GM18868 (cell line): ENCODE data around the gene SRGAP1.

ENCODE experiments used
- ATAC-seq: cut with Tn5 transposase; IDR thresholded peaks from one replicate; pipeline ENCODE4 v1.9.1; 2021; ENCODE audit warnings: mild to moderate bottlenecking, moderate library complexity; ENCODE audit not compliant: unreplicated experiment

SRGAP1 gene

DNA sequence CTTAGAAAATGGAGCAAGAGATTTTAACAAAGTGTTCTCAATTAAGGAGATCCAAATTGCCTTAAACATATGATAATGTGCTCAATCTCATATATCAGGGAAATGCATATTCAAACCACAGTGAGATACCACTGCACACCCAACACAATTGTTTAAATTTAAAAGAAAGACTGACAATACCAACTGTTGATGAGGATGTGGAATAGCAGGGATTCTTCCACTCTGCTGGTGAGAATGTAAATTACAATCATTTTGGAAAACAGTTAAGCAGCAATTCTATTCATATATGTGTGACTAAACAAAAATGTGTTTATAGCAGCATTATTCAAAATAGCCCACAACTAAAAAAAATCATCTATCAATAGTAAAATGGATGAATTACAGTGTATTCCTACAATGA, 233.4 kb downstream of the SRGAP1 start:
- ATAC-seq = no peak

DNA sequence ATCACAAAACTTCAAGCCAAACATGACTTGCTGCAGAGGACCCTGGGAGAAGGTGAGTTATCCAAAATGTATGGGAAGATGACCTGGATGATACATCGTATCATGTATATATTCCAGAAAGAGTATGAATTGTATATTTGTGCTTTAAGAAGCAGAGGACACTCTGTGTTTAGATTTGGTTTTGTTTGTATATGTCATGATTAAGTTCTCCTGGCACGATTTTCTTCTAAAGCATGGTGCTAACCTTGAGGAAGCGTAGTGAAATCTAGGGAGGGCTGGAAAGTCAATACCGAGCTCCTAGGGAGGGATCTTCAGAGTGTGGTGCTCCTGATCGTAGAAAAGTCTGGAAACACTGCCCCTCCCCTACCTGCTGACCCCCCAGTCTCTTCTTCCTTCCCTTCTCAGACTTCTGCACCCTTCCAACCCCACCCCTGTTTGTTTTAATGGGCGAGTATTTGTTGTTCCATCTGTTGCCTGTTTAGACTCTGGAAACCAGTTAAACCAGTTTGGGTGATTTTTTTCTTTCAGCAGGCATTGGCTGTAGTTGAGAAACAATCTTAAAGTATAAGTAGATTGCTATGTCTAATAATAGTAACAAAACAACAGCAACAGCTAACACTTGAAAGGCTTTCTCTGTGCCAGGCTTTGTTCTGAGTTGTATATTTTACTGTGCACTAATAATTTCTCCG, 236.0 kb downstream of the SRGAP1 start:
- no peak for ATAC-seq

DNA sequence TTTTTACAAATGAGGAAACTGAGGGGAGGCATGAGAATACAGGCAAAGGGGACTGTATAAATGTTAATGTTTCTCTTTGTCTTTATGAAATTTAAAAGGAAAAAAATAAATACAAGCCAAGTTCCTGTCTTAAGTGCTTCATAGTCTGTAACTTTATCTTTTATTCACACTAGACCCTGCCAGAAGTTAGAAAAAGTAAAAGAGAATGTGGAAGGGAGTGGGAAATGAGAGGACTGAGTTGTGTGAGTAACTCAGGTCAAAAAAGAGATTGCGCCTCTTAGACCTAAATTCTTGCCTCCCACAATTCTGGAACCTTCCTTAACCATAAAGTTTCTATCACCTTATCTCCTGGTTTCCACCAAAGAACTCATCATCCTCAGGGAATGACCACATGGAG, 236.5 kb downstream of the SRGAP1 start:
- ATAC-seq = no peak

GRCh38 chr12:64082116-64082515, 237.6 kb downstream of the SRGAP1 start:
- ATAC-seq = no peak

DNA sequence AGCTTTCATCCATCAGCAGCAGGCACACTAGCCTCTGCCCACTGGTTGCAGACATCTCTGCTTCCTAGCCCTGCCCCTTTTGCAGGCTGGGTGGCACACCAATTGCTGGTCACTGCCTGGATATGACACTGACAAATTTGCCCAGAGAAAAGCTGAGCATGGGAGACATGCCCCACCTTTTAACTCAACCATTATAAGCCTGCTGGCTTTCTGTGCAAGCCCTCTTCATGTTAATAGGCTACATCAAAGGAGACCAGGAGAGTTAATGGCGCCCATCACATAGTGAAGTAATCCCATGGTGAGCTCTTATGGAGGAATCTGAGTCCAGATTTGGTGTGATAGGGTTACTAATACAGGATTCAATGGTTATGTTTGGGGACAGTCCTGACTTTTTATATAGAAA, 238.4 kb downstream of the SRGAP1 start:
- ATAC-seq = no peak

GRCh38 chr12:64083285-64084210, 239.0 kb downstream of the SRGAP1 start:
- ATAC-seq = no peak

GRCh38 chr12:64085154-64085553, 240.7 kb downstream of the SRGAP1 start:
- no peak for ATAC-seq

- ATAC-seq = no peak
Observed at GRCh38 chr12:64085996-64086395, 241.5 kb downstream of the SRGAP1 start.

GRCh38 chr12:64086946-64087345, 242.4 kb downstream of the SRGAP1 start:
- no peak for ATAC-seq

- no peak for ATAC-seq
Observed at GRCh38 chr12:64087761-64088160, 243.3 kb downstream of the SRGAP1 start.

DNA sequence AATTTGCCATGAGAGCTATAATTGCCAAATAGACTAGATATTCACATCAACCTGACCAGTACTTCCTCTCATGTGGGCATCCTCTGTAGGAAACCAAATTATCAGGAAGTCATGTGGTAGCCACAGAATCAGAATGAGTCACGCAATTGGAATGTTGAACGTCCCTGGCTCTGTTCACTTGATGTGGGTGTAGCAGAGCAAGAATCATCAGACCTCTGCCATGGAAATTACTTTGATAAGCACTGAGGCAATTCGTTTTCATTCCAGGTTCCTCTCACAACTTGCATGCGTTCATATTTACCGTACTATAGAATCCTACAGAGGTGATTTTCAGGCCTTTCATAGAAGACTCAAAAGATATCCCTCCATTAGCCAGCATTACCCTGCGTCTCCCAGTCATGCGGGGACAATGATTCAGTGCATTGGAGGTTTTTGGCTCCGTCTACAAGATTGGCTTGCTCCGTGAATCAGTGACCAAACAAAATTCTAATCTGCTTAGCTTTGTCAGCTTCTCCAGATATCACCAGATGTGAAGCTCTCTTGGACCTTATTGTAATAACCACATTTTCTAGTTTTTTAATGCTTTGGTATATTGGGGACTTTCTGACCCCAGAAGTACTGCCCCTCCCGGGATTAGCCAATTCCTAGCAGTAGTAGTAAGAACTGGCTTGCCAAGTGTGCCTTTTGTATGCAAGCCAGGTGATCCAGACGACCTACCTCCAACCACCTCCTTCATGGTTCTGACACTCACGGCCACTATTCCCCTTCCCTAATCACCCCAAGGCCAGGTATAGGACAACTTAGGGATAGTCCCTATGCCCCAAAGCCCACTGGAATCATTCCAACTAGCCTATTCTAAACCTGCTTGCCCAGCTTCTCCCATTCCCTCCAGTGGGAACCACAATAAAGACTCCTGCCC, 244.2 kb downstream of the SRGAP1 start:
- no peak for ATAC-seq

DNA sequence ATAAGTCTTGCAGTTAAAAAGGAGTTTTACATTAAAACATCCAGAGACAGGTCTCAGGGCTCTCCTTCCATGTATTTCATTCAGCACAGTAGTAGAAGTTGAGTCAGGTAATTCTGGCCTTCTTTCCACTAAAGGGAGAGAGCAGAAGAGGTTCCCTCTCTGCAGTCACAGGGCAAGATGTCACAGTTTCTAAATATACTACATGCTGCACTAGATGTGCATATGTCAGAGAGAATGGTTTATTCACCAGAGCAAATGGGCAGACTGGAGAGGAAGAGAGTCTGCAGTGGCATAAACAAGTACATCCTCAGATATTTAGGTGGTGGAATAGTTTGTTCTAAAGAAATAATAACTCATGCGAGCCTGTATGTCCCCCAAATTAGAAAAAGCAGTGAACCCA, 245.5 kb downstream of the SRGAP1 start:
- no peak for ATAC-seq

- ATAC-seq = no peak
Observed at GRCh38 chr12:64091186-64091585, 246.7 kb downstream of the SRGAP1 start.

DNA sequence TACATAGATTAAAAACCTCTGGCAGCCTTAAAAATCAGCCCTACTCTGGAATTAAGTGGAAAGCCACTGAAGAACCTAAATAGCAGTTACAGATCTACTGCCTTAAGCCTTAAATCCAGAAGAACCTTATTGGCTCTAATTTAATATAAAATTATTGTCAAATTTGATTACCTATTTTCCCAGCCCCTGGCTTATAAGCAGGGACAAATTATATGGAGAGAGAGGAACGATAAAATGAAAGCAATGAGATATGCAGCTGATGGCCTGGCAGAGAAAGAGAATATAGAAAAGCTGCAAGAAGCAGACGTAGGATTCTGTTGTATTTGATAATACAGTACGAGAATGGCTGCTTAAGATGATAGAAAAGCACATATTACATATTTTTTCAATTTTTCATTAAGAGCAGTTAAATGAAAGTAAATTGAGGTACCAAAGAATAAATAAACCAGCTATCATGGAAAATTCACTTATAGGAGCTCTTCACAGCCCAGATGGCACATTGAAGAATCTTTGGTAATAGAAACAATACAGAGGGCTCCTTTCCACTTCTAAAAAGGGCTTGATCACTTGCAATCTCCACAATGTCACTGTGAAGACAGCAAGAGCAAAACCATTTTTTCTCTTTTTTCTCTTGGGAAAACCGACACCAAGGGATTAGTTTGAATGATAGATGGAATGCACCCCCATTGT, 248.2 kb downstream of the SRGAP1 start:
- ATAC-seq = no peak

DNA sequence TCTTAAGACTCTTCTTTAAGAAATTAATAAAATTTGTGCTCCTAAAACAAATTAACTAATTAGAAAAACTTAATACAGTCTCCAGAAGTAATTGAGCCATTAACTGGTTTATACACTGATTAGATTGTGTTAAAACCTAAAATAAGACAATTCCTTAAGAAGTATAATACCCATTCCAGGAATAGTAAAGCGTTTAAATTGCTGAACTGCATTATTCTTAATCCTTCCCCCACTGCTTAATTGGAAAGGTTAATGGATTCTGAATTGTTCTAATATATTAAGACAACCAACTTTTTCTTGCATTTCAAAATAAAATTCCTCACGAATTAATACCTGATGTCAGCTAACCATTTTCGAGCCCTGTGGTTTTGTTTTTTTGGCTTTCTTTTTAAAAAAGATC, 249.2 kb downstream of the SRGAP1 start:
- ATAC-seq = no peak

DNA sequence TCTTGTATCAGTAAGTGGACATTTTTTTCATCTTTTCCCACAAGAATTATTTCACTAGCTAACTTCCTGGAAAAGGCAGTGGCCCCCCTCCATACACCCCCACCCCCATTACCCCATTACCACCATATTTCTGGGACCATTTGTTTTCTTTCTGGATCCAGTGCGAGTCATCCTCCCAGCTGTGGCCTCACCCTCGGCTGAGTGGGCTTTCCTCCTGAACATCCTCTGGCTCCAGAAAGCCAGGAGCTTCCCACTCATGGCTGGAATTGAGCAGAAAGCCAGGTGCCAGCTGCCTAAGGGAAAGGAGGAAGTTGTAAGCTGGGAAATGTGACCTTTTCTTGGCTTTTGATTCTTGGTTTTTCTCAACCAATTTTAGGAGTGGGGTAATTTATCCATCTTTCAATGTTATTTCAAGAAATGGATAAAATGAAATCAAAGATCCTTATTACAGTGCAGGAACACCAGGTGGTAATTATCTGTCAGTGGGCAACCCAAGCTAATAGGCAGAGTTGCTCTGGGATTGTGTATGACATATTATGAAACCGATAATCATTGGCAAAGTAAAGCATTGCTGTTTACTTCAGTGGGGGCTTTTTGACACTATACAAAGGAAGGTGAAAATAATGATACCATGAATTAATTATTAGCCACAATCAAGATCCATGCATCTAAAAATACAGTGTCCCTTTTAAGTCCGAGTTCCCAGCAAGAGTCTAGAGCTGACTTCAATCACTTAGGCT, 253.0 kb downstream of the SRGAP1 start:
- ATAC-seq = no peak

- ATAC-seq = no peak
Observed at GRCh38 chr12:64098709-64099354, 254.3 kb downstream of the SRGAP1 start.

DNA sequence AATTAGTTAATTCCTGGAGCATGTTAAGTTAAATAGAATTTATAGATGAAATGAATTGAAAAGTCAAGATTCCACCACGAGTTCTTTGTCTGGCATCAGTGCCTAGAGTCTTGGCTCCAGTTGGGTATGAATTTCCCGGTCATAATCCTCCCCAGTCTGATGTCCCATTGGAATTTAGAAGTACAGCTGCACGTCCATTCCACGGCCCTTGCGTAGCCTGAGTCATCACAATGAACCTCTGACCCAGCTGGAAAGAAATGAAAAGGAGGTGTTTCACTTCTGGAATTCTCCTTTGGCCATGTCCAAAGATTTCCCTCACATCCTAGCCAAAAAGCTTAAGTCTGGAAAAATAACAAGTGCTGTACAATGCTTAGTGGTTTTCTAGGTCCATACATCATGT, 254.9 kb downstream of the SRGAP1 start:
- ATAC-seq = no peak

- ATAC-seq = no peak
Observed at GRCh38 chr12:64102339-64102738, 257.8 kb downstream of the SRGAP1 start.
